Measurements from ENCODE around the gene ATP8A1.

DNA sequence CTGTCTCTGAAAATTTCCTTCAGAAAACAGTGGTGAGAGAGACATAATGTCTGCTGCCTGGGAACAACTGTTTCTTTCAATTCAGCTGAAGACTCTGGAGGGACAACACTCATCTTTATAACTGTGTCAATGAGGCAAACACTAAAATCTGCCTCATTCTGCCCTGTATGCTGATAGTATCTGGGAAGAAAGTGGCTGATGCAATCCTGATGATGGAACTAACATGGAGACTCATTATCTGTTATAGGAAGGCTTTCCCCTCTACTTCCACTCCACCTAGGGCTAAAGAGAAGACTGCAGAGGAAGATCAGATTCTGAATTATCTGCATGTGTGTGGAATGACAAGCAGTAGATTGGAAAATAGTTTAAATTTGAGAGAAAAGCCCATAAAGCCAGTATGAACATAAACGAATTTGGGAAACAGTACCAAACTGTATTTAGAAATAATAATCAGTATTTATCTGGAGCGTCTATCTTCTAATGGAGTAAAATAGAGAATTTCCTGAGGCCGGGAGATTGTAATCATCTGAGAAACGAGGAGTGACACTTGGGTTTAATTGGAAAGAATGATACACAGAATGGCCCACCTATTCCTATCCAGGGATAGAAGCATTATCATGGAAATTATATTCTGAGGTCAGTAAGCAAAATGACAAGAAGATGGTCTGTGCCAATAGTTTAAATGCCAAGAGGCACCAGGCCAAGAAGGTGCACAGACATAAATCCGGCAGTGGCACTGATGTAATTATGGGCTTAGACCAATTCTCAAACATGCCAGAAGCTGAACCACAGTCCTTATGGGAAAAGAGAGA lies 174.2 kb downstream of the ATP8A1 start:
- TF ChIP-seq CTCF (IDR thresholded peaks at IDR 0.05) (no peak), POLR2AphosphoS5 (IDR thresholded peaks at IDR 0.05) (no peak), POLR2A (IDR thresholded peaks at IDR 0.05; ENCODE audit: low read depth) (no peak), EP300 (IDR thresholded peaks at IDR 0.05) (no peak)

Measured in esophagus muscularis mucosa (tissue), 4 donors.